VCaP (cell line): Measurements from ENCODE around the gene CSNK2A3.

Experiments
- H3K27ac ChIP-seq: fragments of 450-650 bp; 2 replicates; pipeline ENCODE4 v1.5.1; 2017
- CTCF ChIP-seq: fragments of 450-650 bp; conservative IDR thresholded peaks from 2 replicates; pipeline ENCODE4 v1.5.1; 2017; ENCODE audit warnings: mild to moderate bottlenecking, moderate library complexity

The CSNK2A3 gene

DNA sequence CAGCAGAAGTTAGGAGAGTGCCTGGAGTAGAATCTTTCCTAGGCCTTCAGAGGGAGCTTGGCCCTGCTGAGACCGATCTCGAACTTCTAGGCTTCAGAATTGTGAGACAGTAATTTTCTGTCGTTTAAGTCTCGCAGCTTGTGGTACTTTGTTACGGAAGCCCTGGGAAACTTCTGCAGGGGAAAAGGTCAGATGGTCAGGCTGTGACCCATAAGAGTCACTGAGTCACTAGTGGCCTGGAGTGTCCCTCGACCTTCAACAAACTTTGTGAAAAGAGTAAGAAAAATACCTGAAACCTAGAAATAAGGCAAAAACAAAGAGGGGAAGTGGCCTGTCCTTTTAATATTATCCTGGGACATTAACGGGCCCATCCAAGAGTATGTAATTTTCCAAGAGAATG, 34.6 kb downstream of the CSNK2A3 start:
- TF ChIP-seq CTCF: no peak
- H3K27ac ChIP-seq: no peak overlapping the region

DNA sequence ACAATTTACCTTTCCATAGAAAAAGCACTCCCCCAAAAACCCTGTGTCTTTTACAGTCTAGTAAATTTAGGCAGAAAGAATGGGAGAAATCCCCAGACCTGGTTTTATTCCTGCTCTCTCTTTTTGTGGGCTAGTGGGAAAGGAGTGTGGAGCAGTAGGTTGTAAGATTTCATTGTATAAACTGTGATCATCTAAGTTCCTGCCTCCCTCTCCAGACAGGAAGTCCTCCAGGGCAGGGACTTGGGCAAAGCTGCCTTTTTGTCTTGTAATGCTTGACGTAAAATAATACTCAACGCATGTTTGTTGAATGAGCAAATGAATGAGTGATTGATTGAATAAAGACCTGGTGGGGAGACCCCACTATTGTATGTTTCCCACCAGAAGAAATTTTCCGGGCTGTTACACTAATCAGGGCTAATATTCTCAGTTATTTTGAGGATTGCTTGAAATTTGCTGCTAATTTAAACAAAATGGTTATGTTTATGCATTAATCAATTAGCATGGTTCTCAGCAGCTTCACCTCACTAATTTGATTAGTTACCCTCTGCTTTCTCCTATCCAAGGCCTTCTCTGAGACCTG, 36.3 kb downstream of the CSNK2A3 start:
- H3K27ac ChIP-seq: no peak overlapping the region
- TF ChIP-seq CTCF: no peak

- no peak overlapping the region for H3K27ac ChIP-seq
- no peak for TF ChIP-seq CTCF
Measured at GRCh38 chr11:11313902-11314692, 39.0 kb downstream of the CSNK2A3 start.

DNA sequence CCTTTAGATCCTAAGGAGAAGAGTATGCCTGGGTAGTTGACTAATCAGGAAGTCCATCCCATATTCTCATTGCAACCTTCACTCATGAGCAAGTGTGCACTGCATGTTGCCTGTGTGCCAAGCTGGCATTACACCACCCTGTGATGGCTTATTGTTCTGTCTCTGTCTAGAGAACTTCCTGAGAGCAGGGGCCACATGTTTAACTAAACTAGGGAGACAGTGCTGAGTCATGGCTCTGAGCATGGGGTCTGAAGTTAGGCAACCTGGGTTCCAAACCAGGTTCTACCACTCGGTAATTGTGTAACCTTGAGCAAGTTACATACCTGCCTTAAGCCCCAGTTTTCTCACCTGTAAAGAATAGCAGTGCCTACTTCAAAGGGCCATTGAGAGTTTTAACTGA, 39.6 kb downstream of the CSNK2A3 start:
- no peak overlapping the region for H3K27ac ChIP-seq
- TF ChIP-seq CTCF: no peak

- TF ChIP-seq CTCF: peak; percentile 14; the same call in 1 of the 2 replicates
- H3K27ac ChIP-seq: no peak overlapping the region
Measured at GRCh38 chr11:11312738-11313137, 40.3 kb downstream of the CSNK2A3 start.

DNA sequence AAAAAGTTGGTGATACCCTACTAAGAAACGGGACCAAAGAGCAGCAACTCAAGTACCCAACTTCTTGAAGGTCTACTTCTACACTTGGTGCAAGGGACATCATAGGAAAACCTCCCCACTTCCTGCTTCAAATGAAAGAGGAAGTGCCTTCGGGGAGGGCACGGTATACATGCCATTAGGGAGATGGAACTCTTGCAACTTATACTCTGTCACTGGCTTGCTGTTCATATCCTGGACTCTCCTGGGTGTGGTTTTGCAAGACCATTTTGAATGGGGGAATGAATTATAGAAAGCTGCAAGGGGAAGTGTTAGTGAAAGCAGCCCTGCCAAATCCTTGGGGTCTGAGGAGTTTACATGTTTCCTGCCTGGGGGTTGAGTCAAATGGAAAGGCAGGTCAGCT, 41.9 kb downstream of the CSNK2A3 start:
- H3K27ac ChIP-seq: no peak overlapping the region
- TF ChIP-seq CTCF: no peak

DNA sequence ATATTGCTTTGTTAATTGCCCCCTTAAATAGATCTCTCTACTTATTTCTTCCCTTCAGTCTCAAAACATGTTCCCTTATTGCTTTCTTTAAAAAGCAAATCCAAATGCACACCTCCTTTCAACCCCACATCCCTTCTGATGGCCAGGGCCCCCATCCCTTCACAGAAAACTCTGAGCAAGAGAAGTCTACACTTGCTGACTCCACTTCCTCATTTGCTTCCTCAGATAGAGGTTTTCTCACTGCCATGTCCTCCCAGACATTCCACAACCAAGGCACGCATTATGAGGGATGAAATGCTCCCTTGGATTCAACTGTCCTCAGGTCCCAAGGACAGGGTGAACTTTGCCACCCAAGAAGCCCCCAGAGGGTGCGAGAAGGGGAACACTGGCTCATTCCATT, 43.1 kb downstream of the CSNK2A3 start:
- no peak overlapping the region for H3K27ac ChIP-seq
- no peak for TF ChIP-seq CTCF
